ENCODE results near the gene DNM2. TPM values are rescaled to one million over a fixed set of nuclear protein-coding genes. Genes with fewer than 3 reads are reported as not detected.

The DNM2 gene
- total RNA-seq, 1 donor from 2014 or later, result 227 TPM

- H3K36me3 Mint-ChIP-seq (ENCODE audit: unreplicated experiment), result no peaks in the 10 kb centered on the region
- H3K4me3 Mint-ChIP-seq (ENCODE audit: unreplicated experiment), result no peak overlapping the region
- H3K27ac Mint-ChIP-seq (ENCODE audit: unreplicated experiment), result no peak overlapping the region
- H3K27me3 Mint-ChIP-seq (ENCODE audit: unreplicated experiment), result peaks cover 4% of the 10 kb centered on the region
- H3K9me3 Mint-ChIP-seq (ENCODE audit: unreplicated experiment), result peaks cover 12% of the 10 kb centered on the region
- H3K4me1 Mint-ChIP-seq (ENCODE audit: low read depth, unreplicated experiment), result peaks cover 3% of the 10 kb centered on the region
- DNase-seq, result no peak
- TF ChIP-seq CTCF (IDR thresholded peaks at IDR 0.05; ENCODE audit: partially characterized antibody, unreplicated experiment), result no peak
Measured at GRCh38 chr19:10815969-10816644, 98.2 kb downstream of the DNM2 start.

- no peak for TF ChIP-seq CTCF (IDR thresholded peaks at IDR 0.05; ENCODE audit: partially characterized antibody, unreplicated experiment)
- H3K27me3 Mint-ChIP-seq (ENCODE audit: unreplicated experiment), result peaks cover 4% of the 10 kb centered on the region
- no peak overlapping the region for H3K27ac Mint-ChIP-seq (ENCODE audit: unreplicated experiment)
- no peaks in the 10 kb centered on the region for H3K36me3 Mint-ChIP-seq (ENCODE audit: unreplicated experiment)
- H3K9me3 Mint-ChIP-seq (ENCODE audit: unreplicated experiment), result peaks cover 12% of the 10 kb centered on the region
- peaks cover 3% of the 10 kb centered on the region for H3K4me1 Mint-ChIP-seq (ENCODE audit: low read depth, unreplicated experiment)
- no peak overlapping the region for H3K4me3 Mint-ChIP-seq (ENCODE audit: unreplicated experiment)
- DNase-seq, result no peak
Measured at GRCh38 chr19:10816691-10817090, 98.8 kb downstream of the DNM2 start.

GRCh38 chr19:10817291-10818038 lies 99.6 kb downstream of the DNM2 start:
- TF ChIP-seq CTCF (IDR thresholded peaks at IDR 0.05; ENCODE audit: partially characterized antibody, unreplicated experiment), result no peak
- no peak overlapping the region for H3K4me3 Mint-ChIP-seq (ENCODE audit: unreplicated experiment)
- H3K27ac Mint-ChIP-seq (ENCODE audit: unreplicated experiment), result no peak overlapping the region

GRCh38 chr19:10818301-10819123 lies 100.6 kb downstream of the DNM2 start:
- Mint-ChIP-seq H3K36me3 (ENCODE audit: unreplicated experiment) (no peaks in the 10 kb centered on the region), H3K27ac (ENCODE audit: unreplicated experiment) (no peak overlapping the region), H3K27me3 (ENCODE audit: unreplicated experiment) (peaks cover 1% of the 10 kb centered on the region), H3K9me3 (ENCODE audit: unreplicated experiment) (peaks cover 9% of the 10 kb centered on the region), H3K4me1 (ENCODE audit: low read depth, unreplicated experiment) (peaks cover 3% of the 10 kb centered on the region), H3K4me3 (ENCODE audit: unreplicated experiment) (no peak overlapping the region)
- no peak for TF ChIP-seq CTCF (IDR thresholded peaks at IDR 0.05; ENCODE audit: partially characterized antibody, unreplicated experiment)
- no peak for DNase-seq

More at GRCh38 chr19:10817291-10818038, 99.6 kb downstream of the DNM2 start:
- peaks cover 3% of the 10 kb centered on the region for H3K4me1 Mint-ChIP-seq (ENCODE audit: low read depth, unreplicated experiment)
- DNase-seq, result no peak
- peaks cover 12% of the 10 kb centered on the region for H3K9me3 Mint-ChIP-seq (ENCODE audit: unreplicated experiment)
- H3K27me3 Mint-ChIP-seq (ENCODE audit: unreplicated experiment), result peaks cover 4% of the 10 kb centered on the region
- H3K36me3 Mint-ChIP-seq (ENCODE audit: unreplicated experiment), result no peaks in the 10 kb centered on the region
